SK-N-MC (cell line): ENCODE results near the gene BARD1.
"Not testable (repeated sequence)": the region's sequence is repeated elsewhere in the genome, so short reads cannot be mapped to it uniquely, and the experiment has no call there.

Experiments used
- EZH2 ChIP-seq: fragments of 200-600 bp; sonication (generic); IDR thresholded peaks from one replicate; pipeline ENCODE4 v1.6.1; 2017; ENCODE audit warnings: antibody characterized with exemption
- POLR2AphosphoS5 ChIP-seq: IDR thresholded peaks from 2 replicates; pipeline ENCODE4 v1.6.1; 2012; ENCODE audit warnings: mild to moderate bottlenecking, low read depth, low read length, borderline replicate concordance

DNA sequence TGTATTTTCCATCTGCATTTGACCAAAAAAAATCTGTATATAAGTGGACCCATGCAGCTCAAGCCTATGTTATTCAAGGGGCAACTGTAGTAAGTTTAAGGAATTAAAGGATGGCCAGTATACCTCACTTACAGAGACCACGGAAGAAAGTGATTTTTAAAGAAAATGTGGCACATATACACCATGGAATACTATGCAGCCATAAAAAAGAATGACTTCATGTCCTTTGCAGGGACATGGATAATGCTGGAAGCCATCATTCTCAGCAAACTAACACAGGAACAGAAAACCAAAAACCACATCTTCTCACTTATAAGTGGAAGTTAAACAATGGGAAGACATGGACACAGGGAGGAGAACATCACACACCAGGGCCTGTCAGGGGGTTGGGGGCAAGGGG, 26.3 kb downstream of the BARD1 start:
- TF ChIP-seq EZH2, POLR2AphosphoS5: not testable (repeated sequence)
